H9 (cell line): ENCODE results near the gene CHMP4B. TPM values are rescaled to one million over a fixed set of nuclear protein-coding genes. Genes with fewer than 3 reads are reported as not detected.

Experiments
- DNase-seq: peaks from one replicate; pipeline ENCODE4 v3.0.0-alpha.2; 2017
- H2AFZ ChIP-seq: one replicate; pipeline ENCODE4 v1.6.1; 2013; ENCODE audit warnings: mild to moderate bottlenecking, low read length, control low read depth, moderate library complexity
- H2AK5ac ChIP-seq: 2 replicates; pipeline ENCODE4 v1.6.1; 2013; ENCODE audit warnings: low read length, control low read depth, mixed read lengths; ENCODE audit not compliant: insufficient read length
- H2BK120ac ChIP-seq: one replicate; pipeline ENCODE4 v1.6.1; 2013; ENCODE audit warnings: low read depth, mild to moderate bottlenecking, low read length, control low read depth, inconsistent platforms; ENCODE audit not compliant: poor library complexity, severe bottlenecking
- H2BK12ac ChIP-seq: 2 replicates; pipeline ENCODE4 v1.6.1; 2013; ENCODE audit warnings: low read length, control low read depth, mixed read lengths, low read depth; ENCODE audit not compliant: insufficient read length
- H2BK15ac ChIP-seq: 2 replicates; pipeline ENCODE4 v1.6.1; 2013; ENCODE audit warnings: low read depth, low read length, control low read depth
- H2BK20ac ChIP-seq: one replicate; pipeline ENCODE4 v1.6.1; 2013; ENCODE audit warnings: low read depth, mild to moderate bottlenecking, low read length, control low read depth, inconsistent platforms; ENCODE audit not compliant: poor library complexity, severe bottlenecking
- H2BK5ac ChIP-seq: 2 replicates; pipeline ENCODE4 v1.6.1; 2013; ENCODE audit warnings: low read length, control low read depth, mixed read lengths; ENCODE audit not compliant: insufficient read length
- H3K14ac ChIP-seq: 2 replicates; pipeline ENCODE4 v1.6.1; 2013; ENCODE audit warnings: low read length, control low read depth; ENCODE audit not compliant: insufficient read depth
- H3K18ac ChIP-seq: 2 replicates; pipeline ENCODE4 v1.6.1; 2013; ENCODE audit warnings: low read depth, mild to moderate bottlenecking, mixed read lengths, low read length, control low read depth; ENCODE audit not compliant: insufficient read length
- H3K23ac ChIP-seq: 2 replicates; pipeline ENCODE4 v1.6.1; 2013; ENCODE audit warnings: low read length, control low read depth, mixed read lengths, low read depth; ENCODE audit not compliant: insufficient read length
- H3K23me2 ChIP-seq: 2 replicates; pipeline ENCODE4 v1.6.1; 2013; ENCODE audit warnings: low read depth, mild to moderate bottlenecking, mixed read lengths, low read length, control low read depth; ENCODE audit not compliant: insufficient read length, poor library complexity, severe bottlenecking
- H3K27ac ChIP-seq: 2 replicates; pipeline ENCODE4 v1.5.1; 2013; ENCODE audit warnings: low read length, control low read depth, mixed read lengths, low read depth; ENCODE audit not compliant: insufficient read length
- H3K27me3 ChIP-seq: 2 replicates; pipeline ENCODE4 v1.6.1; 2013; ENCODE audit warnings: low read length, control low read depth, inconsistent platforms; ENCODE audit not compliant: insufficient read depth
- H3K4ac ChIP-seq: 2 replicates; pipeline ENCODE4 v1.6.1; 2013; ENCODE audit warnings: low read depth, mild to moderate bottlenecking, control low read depth, inconsistent platforms, low read length, moderate library complexity
- H3K4me1 ChIP-seq: 2 replicates; pipeline ENCODE4 v1.6.1; 2013; ENCODE audit warnings: low read length, control low read depth, inconsistent platforms; ENCODE audit not compliant: insufficient read depth
- H3K4me2 ChIP-seq: 2 replicates; pipeline ENCODE4 v1.6.1; 2013; ENCODE audit warnings: low read length, control low read depth, mixed read lengths; ENCODE audit not compliant: insufficient read length, insufficient read depth
- H3K56ac ChIP-seq: 2 replicates; pipeline ENCODE4 v1.6.1; 2013; ENCODE audit warnings: low read depth, mild to moderate bottlenecking, mixed read lengths, low read length, control low read depth; ENCODE audit not compliant: insufficient read length
- H3K79me1 ChIP-seq: 2 replicates; pipeline ENCODE4 v1.6.1; 2013; ENCODE audit warnings: low read depth, mild to moderate bottlenecking, moderate library complexity, low read length, control low read depth, inconsistent platforms; ENCODE audit not compliant: insufficient read depth, poor library complexity, severe bottlenecking
- H3K79me2 ChIP-seq: 2 replicates; pipeline ENCODE4 v1.6.1; 2013; ENCODE audit warnings: low read length, control low read depth, inconsistent platforms; ENCODE audit not compliant: insufficient read depth
- H3K9ac ChIP-seq: 2 replicates; pipeline ENCODE4 v1.6.1; 2013; ENCODE audit warnings: low read length, control low read depth, mixed read lengths; ENCODE audit not compliant: insufficient read length; ENCODE audit errors: extremely low read depth
- H3K9me3 ChIP-seq: one replicate; pipeline ENCODE4 v1.6.1; 2013; ENCODE audit warnings: low read depth, low read length, inconsistent platforms; ENCODE audit not compliant: control insufficient read depth
- H3T11ph ChIP-seq: one replicate; pipeline ENCODE4 v1.6.1; 2013; ENCODE audit warnings: mild to moderate bottlenecking, low read length, control low read depth, inconsistent platforms
- H4K20me1 ChIP-seq: one replicate; pipeline ENCODE4 v1.6.1; 2013; ENCODE audit not compliant: control insufficient read depth, insufficient read length, insufficient read depth
- H4K5ac ChIP-seq: 2 replicates; pipeline ENCODE4 v1.6.1; 2013; ENCODE audit warnings: low read depth, mild to moderate bottlenecking, mixed read lengths, low read length, control low read depth; ENCODE audit not compliant: insufficient read length
- H4K8ac ChIP-seq: replicated peaks from 2 replicates; pipeline ENCODE4 v1.6.1; 2013; ENCODE audit warnings: low read length, control low read depth, mixed read lengths, low read depth; ENCODE audit not compliant: insufficient read length
- H4K91ac ChIP-seq: 2 replicates; pipeline ENCODE4 v1.6.1; 2013; ENCODE audit warnings: low read depth, mild to moderate bottlenecking, moderate library complexity, mixed read lengths, low read length, control low read depth; ENCODE audit not compliant: insufficient read length
- H3K27ac Mint-ChIP-seq, 3 experiments: 2 replicates in 2 of 3; 3 replicates in 1 of 3; pipeline ENCODE4 v1.8.0; 2020 to 2021; ENCODE audit warnings: mixed read lengths in 3 of 3, mild to moderate bottlenecking in 1 of 3, moderate library complexity in 1 of 3
- H3K27me3 Mint-ChIP-seq: 2 replicates; pipeline ENCODE4 v1.8.0; 2021; ENCODE audit warnings: low read depth, mild to moderate bottlenecking, moderate library complexity, mixed read lengths
- H3K36me3 Mint-ChIP-seq, 3 experiments: 2 replicates in 2 of 3; 3 replicates in 1 of 3; pipeline ENCODE4 v1.8.0; 2020 to 2021; ENCODE audit warnings: low read depth in 3 of 3, mixed read lengths in 3 of 3; ENCODE audit not compliant: insufficient read depth in 1 of 3
- H3K4me1 Mint-ChIP-seq, 2 experiments: 2 replicates each; pipeline ENCODE4 v1.8.0; 2020; ENCODE audit warnings: mixed read lengths in 2 of 2
- H3K4me3 Mint-ChIP-seq, 2 experiments: 2 replicates in 1 of 2; 3 replicates in 1 of 2; pipeline ENCODE4 v1.8.0; 2020 to 2021; ENCODE audit warnings: mild to moderate bottlenecking in 2 of 2, mixed read lengths in 2 of 2, moderate library complexity in 1 of 2
- H3K9me3 Mint-ChIP-seq, 2 experiments: 2 replicates in 1 of 2; 3 replicates in 1 of 2; pipeline ENCODE4 v1.8.0; 2020; ENCODE audit warnings: mild to moderate bottlenecking in 2 of 2, mixed read lengths in 2 of 2, moderate library complexity in 1 of 2
- CTCF ChIP-seq: fragments of 200-600 bp; sonication (generic); conservative IDR thresholded peaks from 3 replicates; pipeline ENCODE4 v1.8.0; 2021; ENCODE audit warnings: antibody characterized with exemption, mild to moderate bottlenecking
- WGBS: extraction: QIAGEN DNeasy Blood & Tissue Kit; methylation state at CpG from one replicate; pipeline ENCODE4 v1.1.7; 2013; ENCODE audit warnings: missing lambda C conversion rate, low lambda C conversion rate, mixed read lengths; ENCODE audit not compliant: insufficient read length; ENCODE audit errors: extremely low coverage; 5-methylcytosine and 5-hydroxymethylcytosine counted together
- total RNA-seq: library from RNA; stranded (reverse); gene quantifications from 2 replicates; pipeline ENCODE4 v1.2.1, GENCODE V29; 2021

The CHMP4B gene
- total RNA-seq, 1 experiment from 2014 or later: 94.9 TPM

GRCh38 chr20:33833333-33833732 lies 22.2 kb downstream of the CHMP4B start:
- Histone ChIP-seq H3K79me1 (no peaks in the 10 kb centered on the region), H4K91ac (no peak overlapping the region), H3K18ac (no peak overlapping the region), H3K56ac (no peak overlapping the region), H3K9me3 (no peaks in the 10 kb centered on the region), H3K9ac (no peak overlapping the region), H3K23ac (no peak overlapping the region), H3T11ph (no peak overlapping the region), H2BK12ac (no peak overlapping the region), H2BK5ac (no peak overlapping the region), H4K8ac (no peak overlapping the region), H2AK5ac (no peak overlapping the region), H4K5ac (no peak overlapping the region), H2BK15ac (no peak overlapping the region), H2BK20ac (no peak overlapping the region), H3K79me2 (no peaks in the 10 kb centered on the region), H3K4me1 (peaks cover 5% of the 10 kb centered on the region), H3K23me2 (no peaks in the 10 kb centered on the region), H3K4me2 (no peak overlapping the region), H2AFZ (no peak overlapping the region), H3K14ac (no peak overlapping the region), H3K27ac (no peak overlapping the region), H4K20me1 (no peaks in the 10 kb centered on the region), H3K4ac (no peak overlapping the region), H2BK120ac (no peak overlapping the region), H3K27me3 (no peaks in the 10 kb centered on the region)
- H3K9me3 Mint-ChIP-seq: no peaks in the 10 kb centered on the region
- H3K4me3 Mint-ChIP-seq: no peak overlapping the region
- peak overlapping the region in 2 of 3 experiments; percentile 31 to 88; a peak in 5 of 7 replicates for H3K27ac Mint-ChIP-seq
- peaks cover 45 to 50% of the 10 kb centered on the region in 2 experiments for H3K4me1 Mint-ChIP-seq
- no peak for DNase-seq
- TF ChIP-seq CTCF: no peak
- H3K27me3 Mint-ChIP-seq: no peaks in the 10 kb centered on the region
- H3K36me3 Mint-ChIP-seq: peaks cover 7 to 19% (median 12%) of the 10 kb centered on the region in 3 experiments; a peak in 6 of 7 replicates
- no CpG with 5 or more reads among the region's 1 CpG for WGBS
